Stimulated activated CD8-positive, alpha-beta memory T cell treated with anti-CD3 and anti-CD28 coated beads, Interleukin-15, amount 100 ng/mL, for 1 hour (primary cell): ENCODE data around the gene CSTPP1.
"Not testable (repeated sequence)": the region's sequence is repeated elsewhere in the genome, so short reads cannot be mapped to it uniquely, and the experiment has no call there.

Experiments
- DNase-seq: peaks from one replicate; pipeline ENCODE4 v3.0.0-alpha.2; 2020; ENCODE audit warnings: low read depth

Gene CSTPP1

DNA sequence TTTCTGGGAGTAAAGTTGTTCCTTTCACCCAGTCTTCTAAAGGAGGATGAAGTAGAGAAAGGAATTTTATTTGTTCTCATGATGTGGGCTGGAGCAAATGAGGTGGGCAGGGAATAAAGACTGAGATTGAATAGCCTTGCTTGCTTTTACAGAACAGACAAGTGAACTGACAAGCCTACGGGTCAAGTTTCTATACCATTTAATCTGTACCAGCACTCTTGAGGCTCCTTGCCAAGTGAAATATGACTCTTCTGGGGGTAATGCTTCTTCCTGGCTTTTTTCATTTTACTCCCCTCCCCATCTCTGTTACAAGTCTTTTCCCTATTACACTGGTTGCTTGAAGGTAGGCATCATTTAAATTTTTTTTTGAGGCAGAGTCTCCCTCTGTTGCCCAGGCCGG, 54.8 kb downstream of the CSTPP1 start:
- DNase-seq = no peak

DNA sequence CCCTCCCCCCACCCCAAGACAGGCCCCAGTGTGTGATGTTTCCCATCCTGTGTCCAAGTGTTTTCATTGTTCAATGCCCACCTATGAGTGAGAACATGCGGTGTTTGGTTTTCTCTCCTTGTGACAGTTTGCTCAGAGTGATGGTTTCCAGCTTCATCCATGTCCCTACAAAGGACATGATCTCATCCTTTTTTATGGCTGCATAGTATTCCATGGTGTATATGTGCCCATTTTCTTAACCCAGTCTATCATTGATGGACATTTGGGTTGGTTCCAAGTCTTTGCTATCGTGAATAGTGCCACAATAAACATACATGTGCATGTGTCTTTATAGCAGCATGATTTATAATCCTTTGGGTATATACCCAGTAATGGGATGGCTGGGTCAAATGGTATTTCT, 55.8 kb downstream of the CSTPP1 start:
- DNase-seq = not testable (repeated sequence)

DNA sequence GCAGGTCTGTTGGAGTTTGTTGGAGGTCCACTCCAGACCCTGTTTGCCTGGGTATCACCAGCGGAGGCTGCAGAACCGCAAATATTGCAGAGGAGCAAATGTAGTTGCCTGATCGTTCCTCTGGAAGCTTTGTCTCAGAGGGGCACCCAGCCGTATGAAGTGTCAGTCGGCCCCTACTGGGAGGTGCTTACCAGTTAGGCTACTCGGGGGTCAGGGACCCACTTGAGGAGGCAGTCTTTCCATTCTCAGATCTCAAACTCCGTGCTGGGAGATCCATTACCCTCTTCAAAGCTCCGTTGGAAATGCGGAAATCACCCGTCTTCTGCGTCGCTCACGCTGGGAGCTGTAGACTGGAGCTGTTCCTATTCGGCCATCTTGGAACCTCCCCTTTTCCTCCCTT, 61.2 kb downstream of the CSTPP1 start:
- not testable (repeated sequence) for DNase-seq

DNA sequence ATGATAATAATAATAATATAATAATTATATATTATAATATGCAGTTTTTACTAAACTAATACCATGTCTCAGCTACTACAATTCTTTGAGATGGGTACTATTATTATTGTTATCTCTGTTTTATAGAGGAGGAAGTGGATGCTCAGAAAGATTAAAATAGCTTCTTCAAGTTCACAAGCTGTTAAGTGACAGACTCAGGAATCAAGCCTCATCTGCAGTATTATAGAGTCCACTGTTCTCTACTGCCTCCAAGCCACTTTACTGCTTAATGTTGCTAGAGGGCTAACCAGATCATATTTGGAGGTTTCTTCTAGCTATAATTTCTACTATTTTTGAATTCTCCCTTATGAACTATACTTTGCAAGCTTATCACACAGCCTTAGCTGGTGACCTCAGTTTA, 62.7 kb downstream of the CSTPP1 start:
- no peak for DNase-seq

DNA sequence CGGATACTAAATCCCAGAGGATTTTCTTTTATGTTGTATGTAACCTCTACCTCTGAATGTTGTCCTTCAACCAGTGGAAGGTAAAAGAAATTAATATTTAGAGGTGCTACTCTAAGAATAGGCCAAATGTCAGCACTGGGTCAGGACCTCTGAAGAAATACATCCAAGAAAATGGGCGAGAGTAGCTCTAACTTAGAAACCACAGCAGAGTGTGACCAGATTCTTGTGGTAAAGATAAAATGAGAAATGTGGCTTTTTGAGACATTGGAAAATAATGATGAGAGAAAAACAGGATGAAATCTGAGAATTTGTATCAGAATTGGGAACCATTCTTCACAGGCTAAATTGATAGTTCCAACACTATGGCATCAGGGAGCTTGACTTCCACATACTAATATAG, 63.5 kb downstream of the CSTPP1 start:
- DNase-seq = no peak

DNA sequence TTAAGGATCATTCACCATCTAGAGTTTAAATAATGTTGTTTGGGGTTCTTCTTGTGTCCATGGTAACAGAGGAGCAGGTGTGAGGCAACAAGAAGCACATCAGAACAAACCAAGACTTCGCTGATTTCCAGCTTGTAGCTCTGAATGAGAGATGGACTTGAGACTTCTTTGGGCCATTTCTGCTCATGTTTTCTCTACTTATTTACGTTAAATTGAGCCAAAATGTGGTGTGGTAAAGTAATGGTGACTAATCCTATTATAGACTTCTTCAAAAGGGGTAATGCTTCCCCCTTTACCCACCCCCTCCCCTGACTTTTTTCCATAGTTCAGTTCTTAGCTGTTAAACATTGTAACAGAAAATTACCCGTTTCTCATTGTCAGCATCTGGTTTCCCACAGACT, 65.2 kb downstream of the CSTPP1 start:
- no peak for DNase-seq

DNA sequence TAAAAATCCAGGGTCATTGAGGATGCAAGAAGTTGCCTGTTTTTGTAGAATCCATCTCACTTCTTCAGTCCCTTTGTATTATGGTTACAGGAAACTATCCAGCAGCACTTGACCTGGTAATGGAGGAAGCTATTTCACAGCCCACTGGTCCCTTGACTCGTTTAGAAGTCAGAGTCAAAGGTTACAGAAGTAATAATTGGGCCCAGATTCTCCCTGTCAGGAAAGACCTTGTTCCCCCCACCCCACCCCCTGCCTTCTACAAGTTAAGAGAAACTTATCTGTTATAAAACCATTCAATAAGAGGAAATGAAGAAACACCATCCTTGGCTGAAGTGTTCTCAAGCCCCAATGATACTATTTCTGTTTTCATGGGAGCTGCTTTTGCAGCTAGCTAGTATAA, 65.8 kb downstream of the CSTPP1 start:
- DNase-seq = no peak

DNA sequence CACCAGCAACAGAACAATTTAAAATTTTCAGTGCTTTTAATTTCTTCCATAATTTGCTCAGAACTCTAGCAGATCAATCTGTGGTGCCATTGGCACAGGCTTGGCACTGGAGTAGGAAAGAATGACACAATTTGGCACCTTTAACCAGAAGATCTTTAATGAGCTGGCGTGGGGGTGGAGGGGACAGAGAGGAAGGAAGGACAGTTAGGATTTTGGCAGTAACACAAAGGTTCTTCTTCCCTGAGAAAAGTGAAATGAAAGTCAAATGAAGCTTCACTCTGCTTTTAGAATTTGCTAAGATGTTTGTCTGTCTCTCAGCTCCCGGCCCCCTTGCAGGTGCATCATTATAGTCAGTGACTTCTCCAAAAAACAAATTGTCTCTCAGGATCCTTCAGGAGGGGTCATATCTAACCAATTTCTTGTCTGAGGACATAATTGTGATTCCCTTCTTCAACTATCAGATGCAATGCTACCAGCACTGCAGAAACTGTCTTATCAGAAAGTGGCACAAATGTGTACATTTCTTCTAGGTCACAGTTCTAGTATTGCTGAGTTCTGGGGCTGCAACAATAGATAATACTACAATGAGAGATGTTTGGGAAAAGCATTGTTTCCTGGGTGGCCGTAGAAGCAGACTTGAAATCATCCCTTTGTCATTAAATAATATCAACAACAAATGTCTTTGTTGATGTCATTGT, 66.8 kb downstream of the CSTPP1 start:
- no peak for DNase-seq

DNA sequence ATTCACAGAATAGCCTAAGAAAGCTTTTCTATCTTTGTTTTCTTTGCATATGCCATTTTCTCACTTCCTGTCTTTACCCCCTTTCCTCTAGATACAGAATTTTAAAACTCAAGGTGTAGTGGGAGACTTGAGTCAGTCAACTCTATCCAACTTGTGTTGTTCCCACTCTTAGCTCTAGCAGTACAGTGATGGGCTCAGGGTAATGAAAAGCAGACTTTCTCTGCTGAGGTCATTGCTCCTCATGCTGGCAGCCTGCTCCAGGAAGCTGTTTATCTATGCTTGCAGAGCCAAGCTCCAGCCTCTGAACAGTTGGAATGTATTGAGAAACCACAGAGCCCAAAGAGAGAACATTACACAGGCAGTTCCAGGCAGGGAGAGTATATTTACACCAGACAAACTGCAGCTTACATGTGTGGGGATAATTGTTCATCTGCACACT, 68.1 kb downstream of the CSTPP1 start:
- no peak for DNase-seq

DNA sequence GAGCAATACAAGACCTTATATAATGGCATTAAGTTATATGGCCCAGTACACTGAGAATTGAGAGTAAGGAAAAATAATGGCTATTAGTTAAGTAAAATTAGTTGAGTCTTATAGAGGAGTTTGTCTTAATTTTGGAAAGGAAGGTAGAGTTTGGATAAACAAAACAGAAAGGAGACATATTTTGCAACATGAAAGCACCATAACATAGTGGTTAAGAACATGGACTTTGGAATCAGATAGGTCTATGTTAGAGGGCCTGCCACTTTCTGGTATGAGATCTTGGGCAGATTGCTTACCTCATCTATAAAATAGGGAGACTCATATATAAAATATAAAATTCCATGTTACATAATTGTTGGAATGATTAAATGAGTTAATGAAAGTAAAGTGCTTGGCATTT, 68.9 kb downstream of the CSTPP1 start:
- no peak for DNase-seq

DNA sequence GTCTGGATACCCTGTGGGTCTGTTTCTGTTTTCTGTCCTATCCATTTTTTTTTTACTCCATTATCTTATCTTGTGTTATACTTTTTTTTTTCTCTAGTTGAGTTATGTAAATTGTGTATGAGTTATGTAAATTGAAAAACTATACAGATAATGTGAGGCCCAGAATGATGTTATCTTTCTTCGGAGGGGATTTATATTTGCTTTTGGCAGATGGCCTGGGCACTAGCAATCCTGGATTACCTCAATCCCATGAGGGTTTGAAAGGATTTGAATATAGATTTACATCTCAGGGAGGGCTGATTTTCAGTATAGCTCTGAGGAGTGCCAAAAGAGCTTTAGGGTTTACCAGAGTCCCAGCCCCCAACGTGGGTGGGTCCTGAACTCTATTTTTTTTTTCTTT, 71.0 kb downstream of the CSTPP1 start:
- no peak for DNase-seq

DNA sequence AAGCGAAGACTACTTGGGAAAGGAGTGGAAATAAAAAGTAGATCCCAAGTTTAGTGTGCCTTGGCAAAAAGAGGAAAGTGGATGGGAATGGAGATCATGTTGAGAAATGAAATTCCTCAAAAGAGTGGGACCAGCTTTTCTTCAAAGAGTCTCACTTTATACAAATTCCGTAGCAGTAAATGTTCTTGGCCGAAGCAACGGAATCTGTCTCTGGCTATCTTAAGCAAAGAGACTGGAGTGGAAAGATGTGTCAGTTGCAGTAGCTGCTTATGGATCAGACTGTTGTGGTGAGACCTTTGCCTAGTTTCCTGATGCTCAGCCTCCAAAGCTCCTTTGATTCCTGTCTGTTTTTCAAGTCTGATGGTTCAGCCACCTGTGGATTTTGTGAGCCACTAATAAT, 73.6 kb downstream of the CSTPP1 start:
- DNase-seq = no peak

DNA sequence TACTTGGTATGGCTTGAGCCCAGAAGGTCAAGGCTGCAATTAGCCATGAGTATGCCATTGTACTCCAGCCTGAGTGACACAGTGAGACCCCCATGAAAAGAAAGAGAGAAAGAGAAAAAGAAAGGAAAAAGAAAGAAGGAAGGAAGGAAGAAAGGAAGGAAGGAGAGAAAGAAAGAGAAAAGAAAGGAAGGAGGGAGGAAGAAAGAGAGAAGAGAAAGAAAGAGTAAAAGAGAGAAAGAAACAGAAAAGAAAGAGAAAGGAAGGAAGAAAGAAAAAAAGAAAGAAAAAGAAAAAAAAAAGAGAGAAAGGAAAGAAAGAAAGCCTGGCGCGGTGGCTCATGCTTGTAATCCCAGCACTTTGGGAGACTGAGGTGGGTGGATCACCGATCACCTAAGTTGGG, 77.5 kb downstream of the CSTPP1 start:
- DNase-seq = no peak

DNA sequence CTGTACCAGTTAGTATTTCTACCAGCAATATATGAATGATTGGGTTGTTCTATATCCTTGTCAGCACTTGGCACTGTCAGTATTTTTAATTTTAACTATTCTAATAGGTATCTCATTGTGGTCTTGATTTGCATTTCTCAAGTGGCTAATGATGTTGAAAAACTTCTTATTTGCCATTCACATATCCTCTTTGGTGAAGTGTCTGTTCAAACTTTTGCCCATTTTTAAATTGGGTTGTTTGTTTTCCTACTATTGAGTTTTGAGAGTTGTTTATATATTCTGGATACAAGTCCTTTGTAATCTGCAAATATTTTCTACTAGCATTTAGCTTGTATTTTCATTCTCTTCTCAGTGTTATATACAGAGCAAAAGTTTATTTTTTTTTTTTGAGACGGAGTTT, 82.1 kb downstream of the CSTPP1 start:
- DNase-seq = no peak

DNA sequence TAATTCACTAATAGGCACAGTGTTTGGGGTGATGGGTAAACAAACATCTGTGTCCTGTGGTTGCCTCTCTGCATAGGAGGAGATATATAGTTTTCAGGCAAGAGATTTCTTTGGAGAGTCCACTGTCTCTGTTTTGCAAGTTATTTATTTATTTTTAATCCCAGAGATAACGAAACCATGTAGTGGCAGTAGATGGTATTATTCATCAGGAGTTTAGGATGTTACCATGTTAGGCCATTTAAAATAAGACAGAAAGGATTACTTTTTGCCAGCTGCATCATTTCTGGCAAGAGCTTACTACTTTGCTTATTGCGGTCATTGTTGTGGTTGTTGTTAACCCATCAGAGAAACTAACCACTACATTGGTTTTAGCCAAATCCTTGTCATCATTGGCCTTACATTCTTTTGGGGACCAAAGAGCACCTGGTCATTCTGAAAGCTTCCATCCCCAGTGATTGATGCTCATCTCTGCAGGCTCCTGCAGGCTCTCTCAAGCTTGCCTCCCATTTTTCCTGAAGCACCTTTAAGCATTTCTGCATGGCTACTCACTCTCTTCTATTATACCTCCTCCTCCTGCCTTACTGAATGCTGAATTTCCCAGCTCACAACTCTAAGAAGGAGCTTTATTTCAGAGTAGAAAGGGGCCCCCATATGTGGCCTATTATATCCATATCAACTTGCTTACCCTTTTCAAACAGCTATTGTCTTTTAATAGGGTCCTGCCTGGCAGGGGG, 84.4 kb downstream of the CSTPP1 start:
- no peak for DNase-seq

DNA sequence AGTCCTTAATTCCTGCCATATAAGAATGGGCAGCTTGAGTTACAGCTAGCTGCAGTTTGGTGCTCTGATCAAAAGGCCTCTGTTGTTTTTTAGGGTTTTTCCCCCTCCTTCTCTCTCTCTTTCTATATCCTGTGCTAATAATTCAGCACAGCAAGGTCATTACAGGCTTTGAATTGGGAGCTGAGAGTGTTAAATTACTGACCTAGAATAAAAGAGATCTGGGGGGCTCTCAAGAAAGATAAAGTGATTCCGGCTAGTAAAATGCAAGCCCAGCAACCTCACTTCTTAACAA, 84.9 kb downstream of the CSTPP1 start:
- no peak for DNase-seq

DNA sequence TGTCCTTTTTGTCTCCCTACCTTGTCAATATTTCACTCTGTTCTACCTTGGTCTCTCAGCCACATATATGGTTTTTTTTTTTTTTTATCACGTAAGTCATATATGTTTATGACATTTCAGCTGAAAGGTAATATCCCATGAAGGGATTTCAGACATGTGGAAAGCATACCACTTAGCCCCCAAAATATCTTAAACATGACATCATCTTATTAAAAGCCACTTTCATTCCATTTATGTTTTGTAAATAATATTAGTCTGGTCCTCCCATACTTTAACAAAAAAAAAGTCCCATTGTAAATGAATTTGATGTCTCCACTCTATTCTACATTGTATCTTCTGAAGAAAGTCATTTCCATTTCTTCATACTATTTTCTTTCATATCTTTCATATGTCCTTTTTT, 85.4 kb downstream of the CSTPP1 start:
- no peak for DNase-seq

DNA sequence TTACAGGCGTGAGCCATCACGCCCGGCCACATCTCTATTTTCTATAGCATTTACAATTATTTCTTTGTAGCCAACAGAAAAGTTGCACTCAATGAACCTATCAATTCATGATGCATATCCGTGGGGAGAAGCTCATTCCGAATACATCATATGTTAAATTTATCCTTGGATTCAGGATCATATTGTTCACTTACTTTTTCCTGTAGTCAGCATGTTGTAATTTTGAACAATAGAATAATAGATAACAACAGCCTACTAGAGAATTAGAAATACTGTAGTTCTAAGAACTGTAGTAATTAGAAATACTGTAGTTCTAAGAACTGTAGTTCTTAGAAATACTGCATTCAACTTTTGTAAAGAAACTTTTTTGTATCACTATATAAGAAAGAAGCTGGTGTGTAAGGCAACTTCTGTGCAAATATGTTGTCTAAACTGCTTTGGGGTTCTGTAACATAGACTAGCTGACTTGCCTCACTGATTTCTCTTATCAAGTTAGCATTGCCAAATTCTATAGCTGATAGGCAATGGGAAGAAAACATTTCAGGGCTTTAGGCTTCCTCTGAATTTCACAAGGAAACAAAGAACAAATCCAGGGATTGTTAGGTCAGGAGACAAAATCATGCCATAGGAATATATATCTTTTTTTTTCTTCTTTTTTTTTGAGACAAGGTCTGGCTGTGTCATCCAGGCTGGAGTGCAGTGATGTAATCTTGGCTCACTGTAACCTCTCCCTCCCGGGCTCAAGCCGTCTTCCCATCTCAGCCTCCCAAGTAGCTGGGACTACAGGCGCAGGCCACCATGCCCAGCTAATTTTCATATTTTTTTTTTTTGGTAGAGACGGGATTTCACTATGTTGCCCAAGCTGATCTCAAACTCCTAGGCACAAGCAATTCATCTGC, 91.9 kb downstream of the CSTPP1 start:
- no peak for DNase-seq

DNA sequence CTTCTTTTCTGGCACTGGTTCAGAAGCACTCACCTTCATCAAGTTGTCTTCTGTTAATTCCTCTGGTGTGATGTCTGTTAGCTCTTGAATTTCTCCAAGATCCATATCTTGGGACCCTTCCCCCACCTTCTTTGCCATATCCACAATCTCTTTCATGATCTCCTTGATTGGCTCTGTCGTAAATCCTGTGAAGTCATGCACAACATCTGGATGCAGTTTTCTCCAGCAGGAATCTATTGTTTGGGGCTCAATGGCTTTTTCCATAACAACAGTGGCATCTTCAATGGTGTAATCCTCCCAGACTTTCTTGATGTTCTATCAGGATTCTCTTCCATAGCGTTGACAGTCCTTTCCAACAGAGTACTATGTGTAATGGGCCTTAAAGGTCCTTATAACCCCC, 96.9 kb downstream of the CSTPP1 start:
- DNase-seq = no peak

DNA sequence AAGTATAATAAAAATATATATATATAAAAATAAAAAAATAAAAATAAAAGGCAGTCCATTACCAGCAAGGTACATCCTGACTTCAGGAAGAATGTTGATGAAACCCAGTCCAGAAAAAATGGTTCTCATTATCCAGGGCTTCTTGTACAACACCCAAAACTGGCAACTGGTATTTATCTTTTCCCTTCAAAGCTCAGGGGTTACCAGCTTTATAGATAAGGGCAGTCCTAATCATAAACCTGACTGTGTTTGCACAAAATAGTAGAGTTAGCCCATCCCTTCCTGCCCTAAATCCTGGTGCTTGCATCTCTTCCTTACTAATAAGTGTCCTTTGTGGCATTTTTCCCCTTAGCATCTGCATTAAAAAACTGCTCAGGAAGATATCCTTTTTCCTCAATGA, 97.5 kb downstream of the CSTPP1 start:
- DNase-seq = no peak

DNA sequence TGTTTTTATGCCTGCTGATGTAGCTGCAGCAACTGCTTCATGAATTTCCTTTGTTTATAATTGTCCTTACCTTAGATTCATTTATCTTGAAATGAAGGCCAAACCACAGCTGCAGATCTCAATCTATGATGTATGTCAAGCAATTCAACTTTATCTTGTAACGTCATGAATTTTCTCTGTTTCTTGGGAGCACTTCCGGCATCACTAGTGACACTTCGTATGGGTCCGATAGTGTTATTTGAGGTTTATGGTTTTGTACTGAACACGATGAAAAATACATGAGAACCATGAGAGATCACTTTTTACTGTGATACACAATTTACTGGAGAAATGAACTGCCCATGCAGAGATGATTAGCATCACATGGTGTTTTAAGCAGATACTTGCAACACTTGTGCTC, 98.5 kb downstream of the CSTPP1 start:
- DNase-seq = no peak

DNA sequence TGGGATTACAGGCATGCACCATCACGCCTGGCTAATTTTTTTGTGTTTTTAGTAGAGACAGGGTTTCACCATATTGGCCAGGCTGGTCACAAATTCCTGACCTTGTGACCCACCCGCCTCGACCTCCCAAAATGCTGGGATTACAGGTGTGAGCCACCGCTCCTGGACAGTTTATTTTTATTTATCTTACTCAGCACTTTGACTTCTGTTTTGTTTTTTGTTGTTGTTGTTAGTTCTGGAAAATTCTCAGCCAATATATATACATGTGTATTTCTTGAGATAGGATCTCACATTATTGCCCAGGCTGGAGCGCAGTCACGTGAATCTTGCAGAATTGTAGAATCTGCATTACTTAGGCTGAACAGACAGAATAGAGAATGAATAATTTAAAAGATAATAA, 107.6 kb downstream of the CSTPP1 start:
- no peak for DNase-seq

DNA sequence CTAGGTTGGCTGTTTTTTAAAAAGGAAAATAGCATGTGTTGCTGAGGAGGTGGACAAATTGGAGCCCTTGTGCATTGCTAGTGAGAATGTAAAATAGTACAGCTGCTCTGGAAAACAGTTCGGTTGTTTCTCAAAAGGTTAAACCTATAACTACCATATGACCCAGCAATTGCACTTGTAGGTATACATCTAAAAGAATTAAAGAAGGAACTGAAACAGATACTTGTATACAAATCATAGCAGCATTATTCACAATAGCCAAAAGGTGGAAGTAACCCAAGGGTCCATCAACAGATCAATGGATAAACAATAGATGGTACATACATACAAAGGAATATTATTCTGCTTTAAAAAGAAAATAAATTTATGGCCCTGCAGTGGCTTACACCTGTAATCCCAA, 111.4 kb downstream of the CSTPP1 start:
- no peak for DNase-seq
